ENCODE data around the gene MTG1. TPM values are rescaled to one million over a fixed set of nuclear protein-coding genes. Genes with fewer than 3 reads are reported as not detected.

Gene MTG1
- total RNA-seq, 4 donors from 2014 or later, result 14.8 to 29.7 (median 23.1) TPM

DNA sequence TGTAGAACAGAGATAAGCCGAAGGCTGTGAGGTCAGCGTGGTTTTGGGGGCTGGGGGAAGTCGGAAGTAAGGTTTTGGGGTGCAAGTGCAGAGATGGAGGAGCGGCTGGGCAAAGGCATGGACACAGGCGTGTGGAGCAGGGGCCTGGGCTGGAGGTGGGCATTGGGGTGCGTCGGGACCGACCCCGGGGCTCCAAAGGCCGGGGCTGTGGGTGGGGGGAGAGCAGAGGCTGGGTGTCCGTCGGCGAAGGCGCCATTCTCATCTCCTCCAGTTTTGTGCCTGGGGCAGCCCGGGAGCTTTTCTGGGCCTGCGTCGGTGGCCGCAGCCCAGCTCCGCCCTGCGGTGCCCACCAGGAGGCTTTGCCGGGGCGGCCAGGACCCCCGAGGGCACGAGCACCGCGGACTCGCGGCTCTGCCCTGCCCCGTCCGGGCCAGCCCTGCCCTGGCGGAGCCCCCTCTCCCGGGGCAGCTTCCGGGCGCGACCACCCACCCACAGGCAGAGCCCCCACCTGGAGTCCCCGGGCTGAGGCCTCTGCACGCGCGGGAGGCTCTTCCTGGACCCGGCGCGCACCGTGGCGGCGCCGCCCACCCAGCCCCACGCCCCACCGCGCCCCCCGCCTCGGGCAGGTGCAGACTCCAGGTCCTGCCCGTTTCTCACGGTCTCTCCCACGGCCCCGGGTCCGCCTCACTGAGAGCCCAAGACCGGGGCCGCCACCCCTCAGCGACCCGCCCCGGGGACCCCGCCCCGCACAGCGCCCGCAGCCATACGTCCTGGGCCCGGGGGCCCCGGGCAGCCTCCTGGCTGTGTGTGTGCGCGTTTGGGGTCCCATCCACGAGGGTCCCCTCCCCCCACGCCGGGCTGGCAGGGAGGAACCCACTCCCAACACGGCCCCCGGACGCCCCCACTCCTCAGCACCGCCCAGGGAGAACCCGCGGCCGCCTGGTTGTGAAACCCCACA lies 52.1 kb downstream of the MTG1 start:
- TF ChIP-seq, protein P1, sequence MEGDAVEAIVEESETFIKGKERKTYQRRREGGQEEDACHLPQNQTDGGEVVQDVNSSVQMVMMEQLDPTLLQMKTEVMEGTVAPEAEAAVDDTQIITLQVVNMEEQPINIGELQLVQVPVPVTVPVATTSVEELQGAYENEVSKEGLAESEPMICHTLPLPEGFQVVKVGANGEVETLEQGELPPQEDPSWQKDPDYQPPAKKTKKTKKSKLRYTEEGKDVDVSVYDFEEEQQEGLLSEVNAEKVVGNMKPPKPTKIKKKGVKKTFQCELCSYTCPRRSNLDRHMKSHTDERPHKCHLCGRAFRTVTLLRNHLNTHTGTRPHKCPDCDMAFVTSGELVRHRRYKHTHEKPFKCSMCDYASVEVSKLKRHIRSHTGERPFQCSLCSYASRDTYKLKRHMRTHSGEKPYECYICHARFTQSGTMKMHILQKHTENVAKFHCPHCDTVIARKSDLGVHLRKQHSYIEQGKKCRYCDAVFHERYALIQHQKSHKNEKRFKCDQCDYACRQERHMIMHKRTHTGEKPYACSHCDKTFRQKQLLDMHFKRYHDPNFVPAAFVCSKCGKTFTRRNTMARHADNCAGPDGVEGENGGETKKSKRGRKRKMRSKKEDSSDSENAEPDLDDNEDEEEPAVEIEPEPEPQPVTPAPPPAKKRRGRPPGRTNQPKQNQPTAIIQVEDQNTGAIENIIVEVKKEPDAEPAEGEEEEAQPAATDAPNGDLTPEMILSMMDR (IDR thresholded peaks at IDR 0.05; ENCODE audit: low read depth), result no peak

DNA sequence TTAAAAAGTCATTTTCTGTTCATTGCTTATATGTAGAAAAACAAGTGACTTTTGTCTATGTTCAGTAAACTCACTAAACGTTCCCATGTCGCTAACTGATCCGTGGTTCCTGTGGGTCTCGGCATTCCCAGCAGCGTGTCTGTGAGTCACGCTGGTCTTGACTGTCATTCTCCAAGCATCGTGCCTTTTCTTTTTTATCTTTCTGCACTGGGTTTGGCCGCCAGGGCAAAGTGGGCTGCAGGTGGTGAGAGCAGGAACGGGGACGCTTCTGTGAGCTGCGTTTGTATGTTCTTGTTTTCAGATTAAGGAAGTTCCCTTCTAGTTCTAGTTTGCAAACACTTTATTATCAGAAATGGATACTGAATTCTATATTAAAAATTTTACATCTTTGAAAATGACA lies 53.0 kb downstream of the MTG1 start:
- TF ChIP-seq, protein P1 (IDR thresholded peaks at IDR 0.05; ENCODE audit: low read depth), result no peak

DNA sequence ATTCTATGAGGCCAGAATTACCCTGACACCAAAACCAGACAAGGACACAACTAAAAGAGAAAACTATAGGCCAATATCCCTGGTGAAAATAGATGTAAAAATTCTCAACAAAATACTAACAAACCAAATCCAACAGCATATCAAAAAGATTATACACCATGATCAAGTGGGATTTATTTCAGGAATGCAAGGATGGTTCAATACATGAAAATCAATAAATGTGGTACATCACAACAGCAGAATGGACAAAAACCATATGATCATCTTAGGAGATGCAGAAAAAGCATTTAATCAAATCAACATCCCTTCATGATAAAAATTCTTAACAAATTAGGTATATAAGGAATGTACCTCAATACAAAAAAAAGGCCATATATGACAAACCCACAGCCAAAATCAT lies 54.2 kb downstream of the MTG1 start:
- TF ChIP-seq, protein P1 (IDR thresholded peaks at IDR 0.05; ENCODE audit: low read depth), result no peak

DNA sequence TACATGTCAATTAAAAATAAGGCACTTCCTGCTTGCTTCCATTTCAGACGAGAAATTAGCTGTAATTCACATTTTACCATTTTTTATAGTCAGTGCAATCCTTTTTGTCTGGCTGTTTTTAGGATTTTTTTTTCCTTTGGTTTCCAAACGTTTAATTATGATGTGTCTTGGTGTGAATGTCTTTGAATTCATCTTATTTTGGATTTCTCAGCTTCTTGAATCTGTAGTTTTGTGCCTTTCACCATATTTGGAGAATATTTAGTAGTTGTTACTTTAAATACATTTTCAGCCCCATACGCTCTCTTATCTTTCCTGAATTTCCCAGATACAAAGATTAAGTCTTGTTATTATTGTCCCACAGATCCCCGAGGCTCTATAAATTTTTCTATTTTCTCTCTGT lies 57.4 kb downstream of the MTG1 start:
- TF ChIP-seq, protein P1 (IDR thresholded peaks at IDR 0.05; ENCODE audit: low read depth), result no peak

DNA sequence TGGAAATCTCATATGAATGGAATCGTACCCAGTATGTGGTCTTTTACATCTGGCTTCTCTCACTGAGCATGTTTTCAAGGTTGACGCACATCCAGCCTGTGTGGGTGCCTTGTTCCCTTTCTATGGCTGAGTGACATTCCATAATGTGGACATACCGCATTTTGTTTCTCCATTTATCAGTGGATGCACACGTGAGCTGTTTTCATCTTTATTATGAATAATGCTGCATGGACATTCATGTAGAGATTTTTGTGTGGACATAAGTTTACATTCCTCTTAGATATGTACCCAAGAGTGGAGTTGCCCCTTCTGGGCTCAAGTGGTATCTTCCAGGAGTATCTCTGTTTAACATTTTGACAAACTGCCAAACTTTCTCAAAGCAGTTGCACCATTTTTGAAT lies 58.5 kb downstream of the MTG1 start:
- TF ChIP-seq, protein P1 (IDR thresholded peaks at IDR 0.05; ENCODE audit: low read depth), result no peak

DNA sequence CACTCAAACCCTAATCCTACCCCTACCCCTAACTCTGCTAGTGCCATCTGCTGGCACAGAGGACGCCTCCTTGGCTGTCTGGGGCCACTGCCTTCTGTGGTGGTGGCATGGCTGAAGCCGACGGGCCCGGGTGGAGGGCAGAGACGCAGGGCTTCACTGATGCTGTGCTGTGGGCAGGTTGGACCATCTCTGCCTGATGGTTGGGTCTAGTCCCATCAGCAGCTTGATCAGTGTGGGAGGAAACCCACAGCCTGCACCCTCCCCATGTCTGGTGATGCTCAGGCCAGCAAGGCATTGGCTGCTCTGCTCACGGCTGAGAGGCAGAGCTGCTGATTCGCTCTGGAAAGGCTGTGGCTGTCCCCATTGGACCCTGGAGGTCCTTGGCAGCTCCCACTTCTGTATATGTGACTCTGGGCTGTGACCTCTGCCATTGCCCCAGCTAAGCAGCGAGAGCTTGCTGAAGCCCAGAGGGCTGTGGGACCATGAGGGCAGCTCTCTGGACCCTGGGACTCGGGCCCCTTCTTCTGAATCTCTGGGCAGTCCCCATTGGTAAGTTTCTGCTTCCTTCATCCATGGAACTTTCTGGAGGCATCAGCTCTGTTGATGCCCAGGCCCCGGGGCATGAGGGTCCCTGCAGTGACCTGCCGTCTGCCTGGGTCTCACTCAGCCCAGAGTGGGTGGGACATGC lies 59.7 kb downstream of the MTG1 start, which contains the start of gene SCART1:
Gene SCART1, plus strand, starts transcription at position 430 of the 688 bp plus-strand sequence. Its CDS starts 53 bp downstream, at position 483.
- TF ChIP-seq, protein P1 (IDR thresholded peaks at IDR 0.05; ENCODE audit: low read depth), result no peak
